Measurements from ENCODE around the gene HBEGF.
A peak's percentile ranks its signal among the peaks of the same experiment; 100 is the strongest.

HBEGF gene

GRCh38 chr5:140312067-140312790, 34.2 kb downstream of the HBEGF start:
- H3K27ac ChIP-seq = no peak overlapping the region
- TF ChIP-seq CTCF (conservative IDR thresholded peaks at IDR 0.05) = no peak

- no peak overlapping the region for H3K27ac ChIP-seq
- no peak for TF ChIP-seq CTCF (conservative IDR thresholded peaks at IDR 0.05)
These were observed 35.4 kb downstream of the HBEGF start for GRCh38 chr5:140311011-140311467.

- H3K27ac ChIP-seq = no peak overlapping the region
These were observed 36.0 kb downstream of the HBEGF start for GRCh38 chr5:140310434-140310833.

GRCh38 chr5:140309706-140310249, 36.6 kb downstream of the HBEGF start:
- no peak overlapping the region for H3K27ac ChIP-seq

More at GRCh38 chr5:140310434-140310833, 36.0 kb downstream of the HBEGF start:
- no peak for TF ChIP-seq CTCF (conservative IDR thresholded peaks at IDR 0.05)

GRCh38 chr5:140305471-140305870, 40.9 kb downstream of the HBEGF start:
- H3K27ac ChIP-seq = no peak overlapping the region
- no peak for TF ChIP-seq CTCF (conservative IDR thresholded peaks at IDR 0.05)

More at GRCh38 chr5:140309706-140310249, 36.6 kb downstream of the HBEGF start:
- TF ChIP-seq CTCF (conservative IDR thresholded peaks at IDR 0.05) = no peak

- peak overlapping the region; percentile 78 for H3K27ac ChIP-seq
- no peak for TF ChIP-seq CTCF (conservative IDR thresholded peaks at IDR 0.05)
These were observed 42.4 kb downstream of the HBEGF start for GRCh38 chr5:140303966-140304365.

GRCh38 chr5:140302786-140303639, 43.4 kb downstream of the HBEGF start, which contains the start of gene PFDN1:
TSS of gene PFDN1 (minus strand) at chr5:140303101. CDS start at chr5:140303073, 28 bp downstream.
- no peak for TF ChIP-seq CTCF (conservative IDR thresholded peaks at IDR 0.05)
- H3K27ac ChIP-seq = peak within 1 kb of the TSS; percentile 78

All from VCaP (cell line).